Hepatocyte (in vitro differentiated cells): ENCODE data around the gene NOTUM.

ENCODE experiments used
- CTCF ChIP-seq: fragments of 200-600 bp; sonication (generic); IDR thresholded peaks from 2 replicates; pipeline ENCODE4 v1.5.1; 2016; ENCODE audit warnings: antibody characterized with exemption, mild to moderate bottlenecking; ENCODE audit not compliant: poor library complexity
- EZH2 ChIP-seq: fragments of 200-600 bp; sonication (generic); IDR thresholded peaks from 2 replicates; pipeline ENCODE4 v1.6.1; 2016; ENCODE audit warnings: antibody characterized with exemption, mild to moderate bottlenecking, borderline replicate concordance
- EZH2phosphoT487 ChIP-seq: fragments of 200-600 bp; sonication (generic); IDR thresholded peaks from one replicate; pipeline ENCODE4 v1.6.1; 2018; ENCODE audit warnings: antibody characterized with exemption, mild to moderate bottlenecking, low read depth, moderate library complexity; ENCODE audit not compliant: unreplicated experiment, severe bottlenecking

GRCh38 chr17:81921537-81921862 lies 39.5 kb downstream of the NOTUM start:
- no peak for TF ChIP-seq CTCF
- no peak for TF ChIP-seq EZH2phosphoT487
- no peak for TF ChIP-seq EZH2
